Tibial artery (tissue), 4 donors: Measurements from ENCODE around the gene LGALS7B.
"Not testable (repeated sequence)": the region's sequence is repeated elsewhere in the genome, so short reads cannot be mapped to it uniquely, and the experiment has no call there.

Experiments
- DNase-seq, 2 donors: peaks; one replicate each; pipeline ENCODE4 v3.0.0-alpha.2; 2019
- H3K27ac ChIP-seq, 2 donors: fragments of 200-600 bp; sonication (generic) in 1 of 2; 1 replicate in 1 of 2; 2 replicates in 1 of 2; pipeline ENCODE4 v1.5.1; 2018 to 2019; ENCODE audit warnings: mild to moderate bottlenecking in 1 of 2
- H3K27me3 ChIP-seq, 2 donors: fragments of 200-600 bp; sonication (generic) in 1 of 2; one replicate each; pipeline versions ENCODE4 v1.5.1 to v1.6.0; 2016 to 2019
- H3K36me3 ChIP-seq, 3 donors: fragments of 200-600 bp; sonication (generic) in 2 of 3; one replicate each; pipeline ENCODE4 v1.5.1; 2016 to 2019; ENCODE audit warnings: mild to moderate bottlenecking in 2 of 3
- H3K4me1 ChIP-seq, 4 donors: fragments of 200-600 bp; sonication (generic) in 2 of 4; 1 replicate in 3 of 4; 2 replicates in 1 of 4; pipeline ENCODE4 v1.5.1; 2016 to 2019
- H3K4me3 ChIP-seq, 2 donors: fragments of 200-600 bp; sonication (generic) in 1 of 2; 1 replicate in 1 of 2; 2 replicates in 1 of 2; pipeline ENCODE4 v1.5.1; 2018 to 2019; ENCODE audit warnings: mild to moderate bottlenecking in 2 of 2
- H3K9me3 ChIP-seq, 3 donors: fragments of 200-600 bp; sonication (generic) in 1 of 3; one replicate each; pipeline ENCODE4 v1.5.1; 2016 to 2019
- CTCF ChIP-seq, 2 experiments: fragments of 200-600 bp in 1 of 2; fragments of 450-650 bp in 1 of 2; IDR thresholded peaks; one replicate each; pipeline ENCODE4 v1.5.1; 2017 to 2019; ENCODE audit warnings: antibody characterized with exemption in 2 of 2, mild to moderate bottlenecking in 1 of 2, moderate library complexity in 1 of 2
- intact Hi-C: fragments of 100-400 bp; cut with DNase I; formaldehyde crosslinking; loops from one replicate; pipeline ENCODE4 v1.15.0; 2023; ENCODE audit warnings: low total_unique reads

LGALS7B gene

GRCh38 chr19:38806371-38806770 lies 17.4 kb downstream of the LGALS7B start:
- Histone ChIP-seq H3K4me1 (no peaks in the 10 kb centered on the region), H3K9me3 (no peaks in the 10 kb centered on the region), H3K27ac (no peak overlapping the region), H3K27me3 (no peaks in the 10 kb centered on the region), H3K36me3 (peaks cover 0 to 11% (median 0%) of the 10 kb centered on the region in 3 donors), H3K4me3 (no peak overlapping the region)
- no peak for TF ChIP-seq CTCF (IDR thresholded peaks at IDR 0.05)
- intact Hi-C loops = no loop called here
- DNase-seq = no peak

- intact Hi-C loops, H3K27ac ChIP-seq, H3K36me3 ChIP-seq, H3K27me3 ChIP-seq, H3K4me1 ChIP-seq, DNase-seq, H3K9me3 ChIP-seq, H3K4me3 ChIP-seq: not testable (repeated sequence)
These were observed 18.5 kb downstream of the LGALS7B start for GRCh38 chr19:38807374-38808098.

- DNase-seq = no peak
- Histone ChIP-seq H3K36me3 (peaks cover 0 to 3% (median 0%) of the 10 kb centered on the region in 3 donors), H3K27ac (no peak overlapping the region), H3K9me3 (no peaks in the 10 kb centered on the region), H3K27me3 (no peaks in the 10 kb centered on the region), H3K4me3 (no peak overlapping the region), H3K4me1 (no peaks in the 10 kb centered on the region)
- no peak for TF ChIP-seq CTCF (IDR thresholded peaks at IDR 0.05)
- intact Hi-C loops = no loop called here
These were observed 19.7 kb downstream of the LGALS7B start for GRCh38 chr19:38808741-38809140.

- Histone ChIP-seq H3K27ac (no peak overlapping the region), H3K9me3 (no peaks in the 10 kb centered on the region), H3K4me1 (no peaks in the 10 kb centered on the region), H3K27me3 (no peaks in the 10 kb centered on the region), H3K36me3 (peaks cover 0 to 3% (median under 1%) of the 10 kb centered on the region in 3 donors), H3K4me3 (no peak overlapping the region)
- DNase-seq = no peak
- TF ChIP-seq CTCF (IDR thresholded peaks at IDR 0.05) = no peak
- intact Hi-C loops = no loop called here
These were observed 20.7 kb downstream of the LGALS7B start for GRCh38 chr19:38809592-38810252.

GRCh38 chr19:38812009-38812840 lies 23.2 kb downstream of the LGALS7B start:
- no peak overlapping the region for H3K27ac ChIP-seq
- no peak for DNase-seq
- intact Hi-C loops = no loop called here
- no peaks in the 10 kb centered on the region for H3K27me3 ChIP-seq
- peaks cover 23 to 28% (median 25%) of the 10 kb centered on the region in 3 donors for H3K36me3 ChIP-seq
- no peaks in the 10 kb centered on the region for H3K4me1 ChIP-seq
- no peak overlapping the region for H3K4me3 ChIP-seq
- H3K9me3 ChIP-seq = no peaks in the 10 kb centered on the region
- no peak for TF ChIP-seq CTCF (IDR thresholded peaks at IDR 0.05)
